Liver (tissue), 9 donors: ENCODE measurements around the gene WDFY3. TPM values are rescaled to one million over a fixed set of nuclear protein-coding genes. Genes with fewer than 3 reads are reported as not detected.

ENCODE experiments used
- DNase-seq: peaks from one replicate; pipeline ENCODE4 v3.0.0-alpha.2; 2017; ENCODE audit warnings: low spot score
- H3K27ac ChIP-seq, 2 donors: one replicate each; pipeline ENCODE4 v1.7.0; 2013; ENCODE audit warnings: inconsistent platforms in 2 of 2, low read length in 2 of 2, control low read depth in 1 of 2, low read depth in 1 of 2, mild to moderate bottlenecking in 1 of 2
- H3K27me3 ChIP-seq, 4 donors: one replicate each; pipeline versions ENCODE4 v1.6.1 to v1.7.0; 2013; ENCODE audit warnings: low read length in 3 of 4, inconsistent platforms in 1 of 4, mild to moderate bottlenecking in 1 of 4, moderate library complexity in 1 of 4; ENCODE audit not compliant: control insufficient read depth in 4 of 4, insufficient read depth in 4 of 4
- H3K36me3 ChIP-seq, 4 donors: one replicate each; pipeline versions ENCODE4 v1.6.1 to v1.7.0; 2013; ENCODE audit warnings: low read length in 3 of 4, mild to moderate bottlenecking in 3 of 4, low read depth in 1 of 4, moderate library complexity in 1 of 4; ENCODE audit not compliant: control insufficient read depth in 4 of 4, insufficient read depth in 3 of 4
- H3K4me1 ChIP-seq, 4 donors: one replicate each; pipeline versions ENCODE4 v1.6.1 to v1.7.0; 2013; ENCODE audit warnings: low read length in 3 of 4, mild to moderate bottlenecking in 3 of 4, moderate library complexity in 1 of 4; ENCODE audit not compliant: control insufficient read depth in 4 of 4, insufficient read depth in 4 of 4
- H3K4me3 ChIP-seq, 3 donors: one replicate each; pipeline versions ENCODE4 v1.6.1 to v1.7.0; 2013; ENCODE audit warnings: low read length in 3 of 3, control low read depth in 1 of 3, low read depth in 1 of 3, mild to moderate bottlenecking in 1 of 3
- H3K9ac ChIP-seq, 2 donors: one replicate each; pipeline ENCODE4 v1.7.0; 2013; ENCODE audit warnings: low read length in 2 of 2, mild to moderate bottlenecking in 2 of 2, moderate library complexity in 2 of 2, control low read depth in 1 of 2, low read depth in 1 of 2
- H3K9me3 ChIP-seq, 4 donors: one replicate each; pipeline versions ENCODE4 v1.6.1 to v1.7.0; 2013; ENCODE audit warnings: low read length in 3 of 4; ENCODE audit not compliant: control insufficient read depth in 4 of 4
- ATF3 ChIP-seq: IDR thresholded peaks from 2 replicates; pipeline ENCODE4 v1.6.1; 2016; ENCODE audit warnings: antibody characterized with exemption
- CTCF ChIP-seq: fragments of 150-350 bp; IDR thresholded peaks from 2 replicates; pipeline ENCODE4 v1.5.1; 2017; ENCODE audit warnings: improper control_type of control experiment, low read depth, low read length; ENCODE audit not compliant: missing input control
- EGR1 ChIP-seq, 2 donors: IDR thresholded peaks; 2 replicates each; pipeline ENCODE4 v1.6.1; 2016 to 2018; ENCODE audit warnings: antibody characterized with exemption in 2 of 2, low read depth in 2 of 2
- FOXA1 ChIP-seq: IDR thresholded peaks from 2 replicates; pipeline ENCODE4 v1.6.1; 2016; ENCODE audit warnings: antibody characterized with exemption
- FOXA2 ChIP-seq: IDR thresholded peaks from 2 replicates; pipeline ENCODE4 v1.6.1; 2016; ENCODE audit warnings: antibody characterized with exemption
- GABPA ChIP-seq, 2 donors: IDR thresholded peaks in 1 of 2; conservative IDR thresholded peaks in 1 of 2; 2 replicates each; pipeline ENCODE4 v1.6.1; 2016; ENCODE audit warnings: antibody characterized with exemption in 2 of 2, mild to moderate bottlenecking in 1 of 2, moderate library complexity in 1 of 2
- HNF4A ChIP-seq, 2 donors: conservative IDR thresholded peaks; 2 replicates each; pipeline ENCODE4 v1.6.1; 2016; ENCODE audit warnings: antibody characterized with exemption in 2 of 2, mild to moderate bottlenecking in 2 of 2
- HNF4G ChIP-seq: IDR thresholded peaks from 2 replicates; pipeline ENCODE4 v1.6.1; 2016; ENCODE audit warnings: antibody characterized with exemption
- MAX ChIP-seq: IDR thresholded peaks from 2 replicates; pipeline ENCODE4 v1.6.1; 2016; ENCODE audit warnings: antibody characterized with exemption
- NR2F2 ChIP-seq: IDR thresholded peaks from 2 replicates; pipeline ENCODE4 v1.6.1; 2016; ENCODE audit warnings: antibody characterized with exemption
- RAD21 ChIP-seq, 2 donors: IDR thresholded peaks; 2 replicates each; pipeline ENCODE4 v1.6.1; 2016; ENCODE audit warnings: antibody characterized with exemption in 2 of 2, mild to moderate bottlenecking in 2 of 2
- REST ChIP-seq: IDR thresholded peaks from 2 replicates; pipeline ENCODE4 v1.6.1; 2016; ENCODE audit warnings: antibody characterized with exemption, mild to moderate bottlenecking
- RXRA ChIP-seq, 2 donors: IDR thresholded peaks; 2 replicates each; pipeline ENCODE4 v1.6.1; 2017 to 2018; ENCODE audit warnings: antibody characterized with exemption in 2 of 2, mild to moderate bottlenecking in 1 of 2
- SP1 ChIP-seq: IDR thresholded peaks from 2 replicates; pipeline ENCODE4 v1.6.1; 2018; ENCODE audit warnings: antibody characterized with exemption, mild to moderate bottlenecking
- YY1 ChIP-seq: IDR thresholded peaks from 2 replicates; pipeline ENCODE4 v1.6.1; 2016; ENCODE audit warnings: antibody characterized with exemption, mild to moderate bottlenecking
- ZBTB33 ChIP-seq: IDR thresholded peaks from 2 replicates; pipeline ENCODE4 v1.6.1; 2016; ENCODE audit warnings: antibody characterized with exemption
- WGBS: extraction: QIAGEN DNeasy Blood & Tissue Kit; methylation state at CpG from one replicate; pipeline ENCODE4 v1.1.7; 2013; 5-methylcytosine and 5-hydroxymethylcytosine counted together
- polyA plus RNA-seq, 2 donors: library from polyadenylated mRNA; stranded (reverse) in 1 of 2; unstranded in 1 of 2; fragments of 200-250 nt in 1 of 2; fragments of >200 nt in 1 of 2; fragmentation: Nextera tagmentation in 1 of 2; extraction: Ambion mirVana in 1 of 2; gene quantifications; one replicate each; pipeline versions ENCODE4 v1.2.1 to v1.2.3, GENCODE V29; 2013 to 2015
- total RNA-seq, 2 donors: library from RNA; depleted of rRNA; stranded (reverse); fragments of >200 nt; gene quantifications; one replicate each; pipeline ENCODE4 v1.2.3, GENCODE V29; 2014
- donor health status: healthy.
- donor health status: healthy.
- donor health status: healthy.
- donor health status: healthy.
- donor health status: healthy.

WDFY3 gene
- total and polyA plus RNA-seq, 4 donors = 3.2 to 50.5 (median 19.2) TPM

GRCh38 chr4:84673475-84674240, 292.8 kb downstream of the WDFY3 start:
- no peak overlapping the region for H3K9ac ChIP-seq
- no peak overlapping the region for H3K27ac ChIP-seq
- H3K9me3 ChIP-seq = no peaks in the 10 kb centered on the region
- 88% methylated on average over 1 of the region's 1 CpG for WGBS
- no peak overlapping the region for H3K4me3 ChIP-seq
- DNase-seq = no peak
- H3K36me3 ChIP-seq = peaks cover 6 to 50% (median 35%) of the 10 kb centered on the region in 4 donors
- TF ChIP-seq EGR1 (IDR thresholded peaks at IDR 0.05; ENCODE audit: low read depth in 2 of 2) (no peak), SP1 (no peak)
- no peaks in the 10 kb centered on the region for H3K27me3 ChIP-seq
- no peaks in the 10 kb centered on the region for H3K4me1 ChIP-seq

- H3K9me3 ChIP-seq = no peaks in the 10 kb centered on the region
- DNase-seq = no peak
- no peaks in the 10 kb centered on the region for H3K27me3 ChIP-seq
- no peak for TF ChIP-seq REST
- no peak for TF ChIP-seq NR2F2
- TF ChIP-seq ATF3 = no peak
- no peak for TF ChIP-seq RXRA (IDR thresholded peaks at IDR 0.05)
- TF ChIP-seq CTCF = no peak
- TF ChIP-seq FOXA1 = no peak
- no peak for TF ChIP-seq EGR1 (IDR thresholded peaks at IDR 0.05; ENCODE audit: low read depth in 2 of 2)
- TF ChIP-seq YY1 = no peak
- no peak for TF ChIP-seq SP1
- TF ChIP-seq MAX = no peak
- no peak for TF ChIP-seq HNF4A (conservative IDR thresholded peaks at IDR 0.05)
- no peak for TF ChIP-seq ZBTB33
- no peak for TF ChIP-seq FOXA2
- no peak for TF ChIP-seq RAD21 (IDR thresholded peaks at IDR 0.05)
- no peak for TF ChIP-seq HNF4G
- no peak for TF ChIP-seq GABPA (IDR thresholded peaks at IDR 0.05 in 1 of 2, conservative IDR thresholded peaks at IDR 0.05 in 1 of 2)
- H3K36me3 ChIP-seq = peaks cover 4 to 39% (median 26%) of the 10 kb centered on the region in 4 donors
- H3K27ac ChIP-seq = no peak overlapping the region
- H3K4me1 ChIP-seq = no peaks in the 10 kb centered on the region
- no peak overlapping the region for H3K4me3 ChIP-seq
- H3K9ac ChIP-seq = no peak overlapping the region
Measured at GRCh38 chr4:84672177-84672576, 294.3 kb downstream of the WDFY3 start.
